Measurements from ENCODE around the gene SMCHD1.

DNA sequence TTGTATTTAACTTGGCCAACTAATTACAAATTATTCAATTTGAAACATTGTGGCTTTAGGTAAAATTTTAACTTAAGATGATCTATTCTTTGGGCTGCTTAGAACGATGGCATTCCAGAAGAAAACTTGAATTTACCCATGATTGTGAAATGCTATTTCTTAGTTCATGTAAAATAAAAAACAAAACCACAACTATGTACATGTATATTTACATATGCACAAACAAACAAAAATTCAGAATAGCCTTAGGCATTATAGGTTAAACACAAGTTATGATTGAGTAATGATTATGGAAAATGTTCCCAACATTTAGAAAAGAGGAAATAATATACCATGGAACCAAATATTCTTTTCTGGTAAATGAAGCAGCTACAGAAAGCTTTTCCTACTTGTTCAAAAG lies 3.5 kb upstream of the SMCHD1 start:
- TF ChIP-seq CTCF (IDR thresholded peaks at IDR 0.05) (no peak), POLR2A (IDR thresholded peaks at IDR 0.05) (no peak)

Data from prostate gland (tissue), 2 donors.